Measurements from ENCODE around the gene PSMD12.

The PSMD12 gene

DNA sequence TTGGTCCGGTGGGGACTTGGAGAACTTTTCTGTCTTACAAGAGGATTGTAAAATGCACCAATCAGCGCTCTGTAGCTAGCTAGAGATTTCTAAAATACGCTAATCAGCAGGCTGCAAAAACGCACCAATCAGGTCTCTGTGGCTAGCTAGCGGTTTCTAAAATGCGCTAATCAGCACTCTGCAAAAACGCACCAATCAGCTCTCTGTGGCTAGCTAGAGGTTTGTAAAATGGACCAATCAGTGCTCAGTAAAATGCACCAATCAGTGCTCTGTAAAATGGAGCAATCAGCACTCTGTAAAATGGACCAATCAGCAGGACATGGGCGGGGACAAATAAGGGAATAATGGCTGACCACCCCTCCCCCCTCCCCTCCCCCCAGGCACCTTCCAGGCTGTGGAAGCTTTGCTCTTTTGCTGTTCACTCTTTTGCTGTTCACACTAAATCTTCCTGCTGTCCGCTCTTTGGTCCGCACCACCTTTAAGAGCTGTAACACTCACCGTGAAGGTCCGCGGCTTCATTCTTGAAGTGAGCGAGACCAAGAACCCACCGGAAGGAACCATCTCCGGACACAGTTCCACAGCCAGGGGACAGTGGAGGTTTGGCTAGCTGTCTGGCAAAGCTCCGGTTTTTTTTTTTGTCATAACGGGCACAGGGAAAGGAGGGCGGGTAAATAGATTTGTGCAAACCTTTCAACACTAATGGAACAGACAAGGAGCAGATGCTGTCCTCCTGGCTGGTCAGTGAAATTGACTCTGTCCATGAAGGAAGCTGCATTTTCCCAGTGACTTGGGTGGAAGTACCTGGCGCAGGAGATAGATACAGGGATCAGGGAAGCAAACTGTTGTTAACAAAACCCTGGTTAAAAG is 19.0 kb upstream of the PSMD12 start:
- no peak for DNase-seq

DNA sequence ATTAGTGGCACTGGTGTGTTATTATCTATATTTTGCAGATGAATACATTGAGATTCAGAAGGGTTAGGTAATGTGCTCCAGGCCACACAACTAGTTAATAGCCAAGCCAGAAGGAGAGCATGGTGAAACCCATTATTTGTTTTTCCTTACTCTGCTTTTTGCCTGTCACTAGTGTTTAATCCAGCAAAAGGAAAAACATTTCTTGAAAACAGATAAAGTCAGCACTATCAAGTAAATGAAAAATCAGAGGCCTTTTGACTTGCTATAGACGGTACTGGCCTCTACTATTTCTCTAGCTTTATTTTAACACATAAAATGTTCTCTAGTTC is 15.5 kb upstream of the PSMD12 start:
- DNase-seq: no peak

DNA sequence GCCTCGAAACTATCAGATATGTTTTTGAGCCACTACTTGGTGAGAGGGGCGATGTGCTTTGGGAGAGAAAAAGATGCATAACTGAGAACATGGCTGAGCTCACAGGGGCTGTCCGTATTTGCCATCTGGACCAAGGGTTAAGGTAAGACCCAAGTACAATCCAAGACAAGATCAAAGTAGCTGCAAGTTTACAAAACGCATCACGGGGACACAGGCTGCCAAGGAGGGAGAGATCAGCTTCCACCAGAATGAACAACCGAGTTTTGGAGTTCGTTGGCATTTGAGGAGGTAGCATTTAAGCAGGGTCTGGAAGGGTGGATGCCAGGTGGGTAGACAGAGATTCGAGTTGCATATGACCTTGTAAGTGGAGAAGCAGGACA is 12.9 kb upstream of the PSMD12 start:
- no peak for DNase-seq

DNA sequence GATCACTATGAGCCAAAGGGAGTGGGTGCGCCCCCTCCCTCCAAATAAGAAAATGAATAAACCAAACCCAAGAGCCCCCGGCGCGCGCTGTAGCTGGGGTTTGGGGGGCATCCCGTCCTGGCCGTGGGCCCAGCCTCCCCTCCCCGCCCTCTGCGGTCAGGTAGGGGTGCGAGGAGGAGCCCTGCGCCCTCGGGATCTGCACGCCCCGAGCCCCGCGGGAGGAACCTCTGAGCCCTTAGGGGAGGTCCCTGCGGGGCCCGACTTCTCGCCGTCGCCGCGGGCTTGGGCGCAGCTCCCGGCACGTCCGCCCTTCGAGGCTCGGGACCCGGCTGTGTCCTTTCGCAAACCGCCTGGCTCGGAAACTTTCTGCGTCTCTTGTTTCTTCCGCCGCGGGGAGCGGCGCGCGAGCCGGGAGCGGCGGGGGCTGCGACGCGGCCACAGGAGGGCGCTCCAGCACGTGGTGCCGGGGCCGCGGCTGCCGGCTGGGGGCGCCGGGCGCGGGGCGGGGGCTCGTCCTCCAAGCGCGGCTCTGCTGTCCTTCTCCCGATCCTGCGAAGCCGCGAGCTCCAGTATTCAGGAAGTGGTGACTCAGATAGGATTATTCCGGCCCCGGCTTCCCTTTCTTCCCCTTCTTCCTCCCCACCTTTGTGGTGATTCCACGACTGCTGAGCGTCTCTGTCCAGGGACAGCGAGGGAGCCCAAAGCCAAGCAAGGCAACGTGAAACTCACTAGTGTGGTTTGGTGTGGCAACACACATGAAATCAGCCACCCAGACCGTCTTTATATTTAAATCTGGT is 12.3 kb upstream of the PSMD12 start:
- DNase-seq: peak; percentile 71

DNA sequence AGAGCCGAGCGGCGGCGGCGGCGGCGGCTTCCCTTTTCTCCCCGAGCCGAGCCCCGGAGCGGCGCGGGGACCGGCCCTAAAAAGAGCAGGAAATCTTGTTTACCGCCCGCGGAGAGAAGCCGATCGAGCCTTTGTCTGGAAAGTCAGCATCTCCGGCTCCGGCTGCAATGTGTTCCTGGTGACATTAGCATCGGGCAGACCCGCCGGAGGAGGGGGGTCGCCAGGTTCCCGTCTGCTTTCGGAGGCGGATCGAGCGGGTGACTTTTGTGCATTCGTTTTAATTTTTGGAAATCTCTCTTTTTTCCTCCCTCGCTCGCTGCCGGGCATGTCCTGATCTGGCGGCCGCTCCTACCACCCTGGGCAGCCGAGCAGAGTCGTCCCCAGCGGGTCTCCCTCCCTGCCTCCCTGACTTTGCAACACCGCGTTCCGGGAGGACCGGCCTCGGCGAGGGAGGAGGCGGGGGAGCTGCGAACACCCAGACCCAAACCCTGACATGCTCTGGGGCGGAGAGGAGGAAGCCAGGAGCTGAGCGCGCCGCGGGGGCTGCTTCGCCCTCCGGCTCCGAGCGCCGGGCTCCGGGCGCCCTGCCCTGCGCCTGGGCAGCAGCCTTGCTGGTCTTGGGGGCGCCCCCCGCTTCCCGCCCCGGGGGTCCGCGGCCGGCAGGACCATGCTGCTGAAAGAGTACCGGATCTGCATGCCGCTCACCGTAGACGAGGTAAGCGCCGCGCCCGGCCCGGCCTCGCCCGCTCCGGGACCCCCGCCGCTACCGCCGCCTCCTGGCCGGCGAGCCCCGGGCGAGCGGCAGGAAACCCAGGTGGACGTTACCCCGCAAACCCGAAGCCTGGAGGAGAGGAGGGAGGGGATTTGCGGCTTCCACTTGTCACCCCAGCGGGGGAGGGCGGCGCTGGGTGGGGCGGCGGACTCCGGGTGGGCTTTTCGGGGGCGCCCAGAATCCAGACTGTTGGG is 11.4 kb upstream of the PSMD12 start:
- no peak for DNase-seq

DNA sequence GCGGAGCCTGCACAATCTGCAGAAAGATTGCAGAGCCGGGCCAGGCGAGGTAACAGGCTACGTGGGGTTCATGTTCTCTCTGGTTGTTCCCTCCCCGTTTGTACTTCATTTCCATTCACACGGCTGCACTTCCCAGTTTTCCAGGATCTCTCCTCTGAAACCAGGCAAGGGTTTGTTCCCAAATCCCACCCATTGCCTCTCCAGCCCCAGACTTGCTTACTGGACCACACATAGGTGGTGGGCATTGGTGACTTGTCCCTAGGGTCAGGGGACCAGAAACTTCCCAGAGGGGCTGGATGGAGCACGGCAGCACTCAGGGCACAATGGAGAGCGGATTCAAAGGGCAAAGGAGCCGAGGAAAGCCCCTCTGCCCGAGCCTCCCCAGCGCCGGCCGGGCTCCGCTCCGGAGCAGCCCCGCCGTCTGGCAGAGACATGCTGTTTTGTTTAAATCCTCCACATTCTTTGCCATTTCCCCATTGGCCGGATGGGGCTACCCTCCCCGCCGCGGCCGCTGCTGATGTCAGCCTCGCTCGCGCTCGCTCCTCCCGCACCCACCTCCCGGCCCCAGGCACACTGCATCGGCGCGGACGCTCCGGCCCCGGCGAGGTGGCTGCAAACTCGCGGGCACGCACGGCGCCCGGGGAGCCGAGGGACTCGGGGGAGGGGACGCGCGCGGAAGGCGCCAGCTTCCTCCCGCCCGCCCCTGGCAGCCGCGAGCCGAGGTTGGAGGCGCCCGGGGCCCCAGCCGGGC is 10.5 kb upstream of the PSMD12 start, which contains the start of gene PITPNC1:
PITPNC1 (plus strand) TSS at position 545 of the 751 bp plus-strand sequence.
- peak; percentile 88 for DNase-seq

DNA sequence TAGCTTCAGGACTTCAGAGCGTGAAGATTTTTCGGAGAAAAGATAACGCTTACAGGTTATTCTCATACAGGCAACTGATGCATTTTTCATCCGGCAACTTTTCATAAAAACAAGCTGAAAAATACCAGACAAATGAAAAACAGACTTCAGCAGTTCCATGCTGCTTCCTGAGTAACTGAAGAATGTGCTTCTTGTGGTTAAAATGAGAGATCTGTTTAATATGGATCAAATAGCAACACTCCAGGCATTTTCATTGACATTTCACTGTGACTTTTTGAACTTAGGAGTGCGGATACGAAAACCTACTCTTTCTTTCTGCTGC is 10.0 kb upstream of the PSMD12 start:
- DNase-seq: peak; percentile 33

DNA sequence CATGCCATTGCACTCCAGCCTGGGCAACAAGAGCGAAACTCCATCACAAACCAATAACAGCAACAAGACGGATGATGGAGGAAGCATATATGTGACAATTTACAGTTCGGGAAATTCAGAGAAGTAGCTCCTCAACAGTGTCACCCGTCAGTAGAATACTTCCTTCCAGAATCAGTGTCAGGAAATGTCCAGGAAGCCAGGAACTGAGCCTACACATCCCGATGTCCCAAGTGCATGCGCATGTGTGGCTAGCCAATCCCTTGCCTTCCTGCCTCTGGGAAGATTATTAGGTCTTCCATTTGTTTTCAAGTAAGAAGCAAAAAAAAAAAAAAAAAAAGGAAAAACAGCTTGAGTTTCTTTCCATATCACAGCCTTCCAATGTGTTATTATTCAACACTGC is 9.3 kb upstream of the PSMD12 start:
- DNase-seq: no peak

DNA sequence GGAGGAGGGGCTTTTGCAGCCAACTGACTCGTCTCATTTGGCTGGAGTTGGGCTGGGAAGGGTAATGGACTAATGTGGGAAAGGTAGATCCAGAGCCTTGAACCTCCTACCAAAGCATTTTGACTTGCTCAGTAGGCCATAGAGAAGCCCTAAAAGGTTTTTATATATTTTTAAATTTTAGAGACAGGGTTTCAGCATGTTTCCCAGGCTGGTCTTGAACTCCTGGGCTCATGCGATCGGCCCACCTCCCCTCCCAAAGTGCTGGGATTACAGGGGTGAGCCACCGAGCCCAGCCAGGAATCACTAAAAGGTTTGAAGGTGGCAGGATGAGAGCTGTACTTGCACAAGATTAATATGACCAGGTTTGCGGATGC is 8.7 kb upstream of the PSMD12 start:
- DNase-seq: no peak

DNA sequence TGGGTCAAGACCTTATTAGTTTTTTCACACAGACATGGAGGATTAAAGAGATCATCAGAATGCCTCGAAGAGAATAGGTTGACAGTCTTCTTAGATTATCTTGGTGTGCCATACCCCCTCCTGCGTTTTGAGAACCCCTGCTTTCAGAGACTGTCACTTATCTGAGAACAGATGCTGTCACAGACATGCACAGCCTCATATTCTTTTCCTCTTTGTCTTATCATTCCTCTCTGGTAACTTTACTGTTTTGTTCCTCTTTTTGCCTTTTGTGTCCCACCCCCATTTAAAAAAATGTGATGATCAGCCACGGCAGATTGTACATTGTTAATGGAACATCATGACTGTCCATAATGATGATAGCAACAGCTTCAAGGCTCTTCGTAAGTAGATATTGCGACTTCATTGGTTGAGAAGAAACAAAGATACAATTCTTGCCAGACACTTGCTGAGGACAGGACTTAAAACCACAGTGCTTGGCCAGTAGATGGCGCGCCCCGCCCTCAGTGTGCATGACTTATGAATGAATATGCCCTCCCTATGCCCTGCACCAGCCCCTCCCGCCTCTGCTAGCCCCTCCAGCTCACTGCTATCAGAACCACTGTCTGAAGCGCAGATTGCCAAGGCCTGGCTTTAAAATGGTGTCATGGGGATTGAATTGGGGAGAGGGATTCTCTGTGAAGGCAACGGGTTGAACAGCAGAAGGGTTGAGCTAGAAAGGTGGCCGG is 8.1 kb upstream of the PSMD12 start:
- peak; percentile 57 for DNase-seq

DNA sequence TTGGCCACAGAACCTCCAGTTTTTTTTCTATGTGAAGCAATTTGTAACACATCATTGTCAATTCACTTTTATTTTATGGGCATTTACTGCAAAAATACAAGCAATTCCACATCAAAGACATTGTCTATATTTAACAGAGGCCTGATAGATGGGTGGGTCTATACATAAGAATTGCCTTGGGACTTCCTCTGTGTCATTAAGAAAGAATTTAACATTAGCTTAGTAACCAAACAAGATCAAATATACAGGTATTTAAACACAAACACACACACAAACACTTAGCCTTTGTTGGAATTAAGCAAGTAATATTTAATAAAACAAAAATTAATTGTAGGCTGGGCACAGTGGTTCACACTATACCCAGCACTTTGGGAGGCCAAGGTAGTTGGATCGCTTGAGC is 6.4 kb upstream of the PSMD12 start:
- DNase-seq: no peak

DNA sequence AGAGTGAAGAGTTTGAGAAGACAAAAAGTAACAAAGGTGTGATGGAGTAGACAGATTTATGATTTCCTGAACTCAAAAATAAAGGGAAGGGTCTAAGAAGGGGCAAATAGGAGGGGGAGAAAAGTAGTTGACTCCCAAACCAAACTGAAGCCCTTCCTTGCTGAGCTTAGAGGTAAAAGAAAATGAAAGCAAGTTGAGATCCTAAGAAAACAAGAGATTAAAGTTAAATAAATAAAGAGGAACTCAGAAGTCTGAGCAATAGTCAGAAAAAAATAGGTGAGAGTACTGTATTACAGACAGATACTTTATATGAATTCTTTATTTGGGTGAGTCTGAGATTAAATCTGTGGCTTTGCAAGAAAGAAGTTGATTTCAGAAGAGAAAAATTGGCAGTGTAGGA is 3.3 kb upstream of the PSMD12 start:
- DNase-seq: no peak

DNA sequence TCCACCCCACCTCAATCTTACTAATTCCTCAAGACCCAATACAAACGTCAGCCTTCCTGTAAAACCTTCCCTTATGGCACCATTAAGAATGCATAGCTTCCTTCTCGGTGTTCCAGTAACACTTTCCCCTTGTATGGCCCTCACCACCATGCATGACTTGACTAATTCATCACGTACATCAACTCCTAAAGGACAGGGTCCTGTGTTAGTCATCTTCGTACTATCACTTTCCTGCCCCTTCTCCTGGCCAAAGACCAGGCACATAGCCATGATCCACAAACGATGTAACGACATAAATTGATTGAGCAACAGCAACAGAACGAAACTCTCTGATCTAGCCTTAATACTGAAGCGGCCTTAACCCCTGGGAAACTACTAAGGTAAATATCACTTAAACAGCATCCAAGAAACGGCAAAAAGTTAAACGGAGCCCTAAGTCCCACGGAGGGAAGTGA is 612 bp downstream of the PSMD12 start:
- DNase-seq: no peak

DNA sequence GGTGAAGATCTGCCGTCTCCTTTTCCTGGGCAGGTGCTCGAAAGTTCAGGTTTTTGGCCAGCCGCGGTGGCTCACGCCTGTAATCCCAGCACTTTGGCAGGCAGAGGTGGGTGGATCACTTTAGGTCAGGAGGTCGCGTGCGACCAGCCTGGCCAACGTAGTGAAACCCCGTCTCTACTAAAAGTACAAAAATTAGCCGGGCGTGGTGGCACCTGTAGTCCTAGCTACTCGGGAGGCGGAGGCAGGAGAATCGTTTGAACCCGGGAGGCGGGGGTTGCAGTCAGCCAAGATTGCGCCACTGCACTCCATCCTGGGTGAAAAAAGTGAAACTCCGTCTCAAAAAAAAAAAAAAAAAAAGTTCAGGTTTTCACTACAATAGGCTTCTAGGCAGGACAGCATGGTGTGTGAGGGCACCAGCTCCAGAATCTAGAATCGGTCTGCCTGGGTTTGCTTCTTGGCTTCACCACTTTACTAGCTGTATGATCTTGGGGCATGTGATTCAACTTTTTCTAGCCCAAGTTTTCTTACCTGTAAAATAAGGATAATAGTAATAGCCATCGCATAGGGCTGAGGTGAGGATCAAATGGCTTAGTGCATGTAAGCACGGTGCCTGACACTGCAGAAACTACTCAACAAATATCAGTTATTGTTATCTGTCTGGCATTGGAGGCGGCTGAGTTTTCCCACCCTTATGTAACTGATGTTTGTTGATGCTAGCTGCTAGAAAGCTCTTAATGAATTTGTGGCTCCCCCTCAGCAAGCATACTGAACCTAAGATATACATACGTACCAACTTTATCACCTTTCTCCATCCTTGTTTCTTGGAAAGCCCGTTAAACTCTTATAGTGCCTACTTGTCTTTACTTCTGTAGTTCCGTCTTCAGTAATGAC is 1.3 kb downstream of the PSMD12 start:
- no peak for DNase-seq

DNA sequence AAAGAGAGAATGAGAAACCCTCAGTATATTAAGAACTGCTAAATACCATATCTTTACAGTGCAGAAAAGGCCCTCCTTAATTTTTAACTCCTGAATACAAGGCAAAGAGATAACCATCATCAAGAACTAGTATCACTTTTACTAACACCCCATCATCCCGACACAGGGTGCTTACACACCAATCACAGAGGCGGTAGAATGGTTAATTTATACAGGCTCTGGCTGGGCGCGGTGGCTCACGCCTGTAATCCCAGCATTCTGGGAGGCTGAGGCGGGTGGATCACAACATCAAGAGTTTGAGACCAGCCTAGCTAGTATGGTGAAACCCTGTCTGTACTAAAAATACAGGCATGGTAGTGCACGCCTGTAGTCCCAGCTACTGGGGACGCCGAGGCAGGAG is 4.2 kb downstream of the PSMD12 start:
- no peak for DNase-seq

DNA sequence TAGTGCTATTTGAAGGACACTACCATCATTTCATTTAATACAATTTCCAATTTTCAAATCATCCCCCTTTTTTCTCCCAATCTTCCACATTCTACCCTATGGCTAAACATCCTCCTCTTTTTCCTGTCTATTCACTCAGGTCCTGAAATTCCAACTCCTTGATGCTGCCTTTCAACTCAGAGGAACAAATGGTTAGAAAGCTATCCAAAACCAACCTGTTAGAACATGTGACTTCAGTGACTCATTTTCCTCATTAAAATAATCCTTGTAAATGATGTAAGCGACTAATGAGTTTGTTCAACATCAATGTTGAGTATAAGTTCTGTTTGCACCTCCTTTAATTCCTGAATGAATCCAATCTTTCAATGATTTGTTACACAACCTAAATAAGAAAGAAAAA is 5.5 kb downstream of the PSMD12 start:
- no peak for DNase-seq

DNA sequence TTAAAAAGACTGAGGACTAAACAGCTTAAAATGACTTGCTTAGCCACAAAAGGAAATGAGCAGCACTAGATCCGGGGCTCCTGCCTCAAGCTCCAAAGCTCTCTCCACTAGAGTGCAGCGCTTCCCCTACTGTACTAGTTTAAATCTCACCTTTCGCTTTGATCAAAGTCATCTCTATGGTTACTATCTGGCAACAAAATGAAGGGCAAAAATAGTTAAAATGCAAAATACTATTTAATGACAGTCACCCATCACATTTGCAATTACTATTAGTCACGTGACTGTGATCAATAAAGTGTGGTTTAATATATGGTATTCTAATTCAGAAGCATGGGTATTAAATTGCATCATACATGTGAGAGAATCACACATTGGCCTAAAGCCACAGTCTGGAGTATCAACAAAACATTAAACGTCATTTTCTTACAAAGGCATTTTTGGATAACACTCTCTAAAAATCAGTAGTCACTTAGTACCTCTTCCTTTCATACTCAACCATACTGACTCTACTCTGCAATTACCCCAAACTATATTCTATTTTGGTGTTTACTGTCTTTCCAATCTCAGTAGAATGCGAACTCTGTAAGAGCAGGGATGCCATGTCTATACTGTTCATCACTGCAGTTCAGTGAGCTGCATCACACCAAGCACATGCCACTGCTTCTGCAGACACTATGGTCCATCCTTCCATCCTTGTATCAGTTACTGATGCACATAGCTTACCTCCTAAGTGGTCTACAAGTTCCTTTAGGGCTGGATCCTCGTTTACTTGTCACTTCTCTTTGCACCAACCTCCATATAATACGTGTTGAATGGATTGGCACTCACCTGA is 6.2 kb downstream of the PSMD12 start:
- no peak for DNase-seq

DNA sequence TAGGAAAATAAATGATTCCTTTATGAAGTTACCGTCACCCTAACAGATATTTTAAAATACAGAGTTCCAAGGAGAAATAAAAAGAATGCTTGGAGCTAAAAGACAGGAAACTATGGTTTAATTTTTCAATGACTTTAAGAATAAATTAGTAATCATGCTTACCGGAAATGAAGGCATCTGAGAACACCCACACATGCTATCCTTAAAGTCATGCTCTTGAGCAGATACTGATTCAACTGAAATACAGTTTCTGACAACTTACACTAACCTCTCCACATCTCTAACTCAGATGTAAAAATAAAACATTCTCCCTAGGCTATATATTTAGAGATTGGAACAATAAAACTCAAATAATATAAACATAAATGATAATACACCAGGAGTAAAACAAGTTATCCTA is 7.8 kb downstream of the PSMD12 start:
- no peak for DNase-seq

DNA sequence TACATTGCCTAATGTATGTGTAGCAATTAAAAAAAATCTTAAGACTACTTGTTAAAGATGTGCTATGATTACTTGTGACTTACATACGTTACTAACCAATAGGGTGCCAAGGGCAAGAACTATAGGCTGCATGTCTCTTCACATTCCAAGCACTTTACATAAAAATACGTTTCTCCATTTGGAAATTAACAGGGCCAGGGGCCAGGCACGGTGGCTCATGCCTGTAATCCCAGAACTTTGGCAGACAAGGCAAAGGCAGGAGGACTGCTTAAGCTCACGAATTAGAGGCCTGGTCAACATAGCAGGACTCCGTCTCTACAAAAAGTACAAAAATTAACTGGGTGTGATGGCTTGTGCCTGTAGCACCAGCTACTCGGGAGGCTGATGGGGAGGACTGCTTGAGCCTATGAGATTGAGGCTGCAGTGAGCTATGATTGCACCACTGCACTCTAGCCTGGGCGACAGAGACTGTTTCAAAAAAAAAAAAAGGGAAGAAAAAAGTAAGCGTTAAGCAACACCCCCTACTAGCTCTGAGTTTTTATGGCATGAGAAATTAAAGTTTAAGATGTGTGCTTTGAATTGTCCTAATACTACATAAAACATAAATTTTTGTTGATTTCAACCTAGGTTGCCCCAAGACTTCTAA is 12.3 kb downstream of the PSMD12 start:
- no peak for DNase-seq

Data from amniotic stem cell (primary cell).